HG02943 (cell line): ENCODE data around the gene RCCD1.

Experiments
- ATAC-seq: cut with Tn5 transposase; IDR thresholded peaks from one replicate; pipeline ENCODE4 v1.9.1; 2021; ENCODE audit warnings: mild to moderate bottlenecking, low read depth, moderate library complexity; ENCODE audit not compliant: unreplicated experiment

Gene RCCD1

DNA sequence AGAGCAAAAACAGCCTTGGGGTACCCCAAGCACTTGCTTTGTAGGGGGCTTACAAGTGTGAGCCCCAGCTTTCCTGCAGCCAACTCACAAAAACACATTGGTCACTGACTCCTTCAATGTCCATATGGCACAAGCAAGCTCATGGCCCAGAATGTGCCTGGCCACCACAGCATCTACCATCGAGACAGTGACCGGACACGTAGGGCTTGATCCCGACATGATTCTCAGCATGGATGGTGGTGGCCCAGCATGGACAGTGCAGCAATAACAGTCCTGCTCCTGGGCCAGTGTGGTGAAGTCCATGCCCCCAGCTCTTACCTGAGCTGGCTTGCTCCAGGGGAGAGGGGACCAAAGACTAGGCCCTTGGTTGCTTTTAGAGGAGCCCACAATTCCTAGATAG, 13.6 kb upstream of the RCCD1 start:
- ATAC-seq = no peak

DNA sequence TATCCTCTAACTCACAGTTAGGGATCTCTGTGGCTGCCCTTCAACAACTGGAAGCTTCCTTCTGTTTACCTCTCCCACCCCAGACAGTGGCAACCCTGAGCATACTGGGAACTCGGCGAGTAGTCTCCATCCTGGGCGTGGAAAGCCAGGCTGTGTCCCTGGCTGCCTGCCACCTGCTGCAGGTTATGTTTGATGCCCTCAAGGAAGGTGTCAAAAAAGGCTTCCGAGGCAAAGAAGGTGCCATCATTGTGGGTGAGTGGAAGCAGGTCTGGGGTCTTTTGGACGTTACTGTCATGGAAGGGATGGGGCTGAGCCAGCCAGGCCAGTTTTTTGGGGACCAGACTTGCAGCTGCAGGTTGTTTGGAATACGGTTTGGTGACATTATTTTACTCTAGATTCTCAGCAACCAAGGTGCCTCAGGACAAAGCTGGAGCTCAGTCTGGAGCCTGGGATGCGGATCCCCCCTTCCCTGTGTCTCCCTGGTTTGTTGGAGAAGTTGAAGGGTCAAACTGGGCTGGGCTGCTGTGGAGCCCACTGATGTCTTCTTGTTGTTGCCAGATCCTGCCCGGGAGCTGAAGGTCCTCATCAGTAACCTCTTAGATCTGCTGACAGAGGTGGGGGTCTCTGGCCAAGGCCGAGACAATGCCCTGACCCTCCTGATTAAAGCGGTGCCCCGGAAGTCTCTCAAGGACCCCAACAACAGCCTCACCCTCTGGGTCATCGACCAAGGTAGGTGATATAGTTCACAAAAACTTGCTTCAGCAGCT, 12.1 kb upstream of the RCCD1 start:
- no peak for ATAC-seq

- ATAC-seq = no peak
Measured at GRCh38 chr15:90945091-90945490, 9.6 kb upstream of the RCCD1 start.

DNA sequence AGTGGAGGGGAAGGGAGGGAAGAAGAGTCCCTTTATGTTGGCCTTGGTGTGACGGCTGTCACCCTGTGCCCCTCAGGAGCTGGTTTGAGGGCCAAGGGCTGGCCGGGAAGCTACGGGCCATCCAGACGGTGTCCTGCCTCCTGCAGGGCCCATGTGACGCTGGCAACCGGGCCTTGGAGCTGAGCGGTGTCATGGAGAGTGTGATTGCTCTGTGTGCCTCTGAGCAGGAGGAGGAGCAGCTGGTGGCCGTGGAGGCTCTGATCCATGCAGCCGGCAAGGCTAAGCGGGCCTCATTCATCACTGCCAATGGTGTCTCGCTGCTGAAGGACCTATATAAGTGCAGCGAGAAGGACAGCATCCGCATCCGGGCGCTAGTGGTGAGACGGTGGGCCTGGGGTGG, 8.1 kb upstream of the RCCD1 start:
- no peak for ATAC-seq

DNA sequence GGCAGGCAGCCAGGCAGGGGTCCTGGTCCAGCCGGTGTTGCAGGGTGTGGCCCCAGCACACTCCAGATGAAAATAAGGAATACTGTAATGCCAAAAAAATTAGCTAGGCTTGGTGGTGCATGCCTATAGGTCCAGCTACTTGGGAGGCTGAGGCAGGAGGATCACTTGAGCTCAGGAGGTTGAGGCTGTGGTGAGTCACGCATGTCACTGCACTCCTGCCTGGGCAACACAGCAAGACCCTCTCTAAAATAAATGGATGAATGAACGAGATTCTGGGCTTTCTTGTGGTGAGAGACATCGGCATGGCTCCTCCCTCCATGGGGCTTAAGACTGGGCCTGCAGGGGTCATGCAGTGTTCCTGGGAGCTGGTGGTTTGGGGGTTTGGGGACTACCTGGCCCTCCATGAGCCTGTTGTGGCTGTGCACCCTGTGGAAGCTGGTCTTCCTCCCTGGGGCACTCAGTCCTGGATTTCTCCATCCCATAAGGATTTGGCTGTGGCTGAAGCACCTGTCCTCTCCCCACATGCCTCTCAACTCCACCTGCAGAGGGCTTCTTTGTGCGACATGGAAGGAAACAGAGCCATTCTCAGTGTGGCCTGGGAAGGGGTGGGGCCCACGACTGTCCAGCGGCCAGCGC, 7.6 kb upstream of the RCCD1 start:
- ATAC-seq = no peak

- no peak for ATAC-seq
Measured at GRCh38 chr15:90947577-90948357, 6.9 kb upstream of the RCCD1 start.

DNA sequence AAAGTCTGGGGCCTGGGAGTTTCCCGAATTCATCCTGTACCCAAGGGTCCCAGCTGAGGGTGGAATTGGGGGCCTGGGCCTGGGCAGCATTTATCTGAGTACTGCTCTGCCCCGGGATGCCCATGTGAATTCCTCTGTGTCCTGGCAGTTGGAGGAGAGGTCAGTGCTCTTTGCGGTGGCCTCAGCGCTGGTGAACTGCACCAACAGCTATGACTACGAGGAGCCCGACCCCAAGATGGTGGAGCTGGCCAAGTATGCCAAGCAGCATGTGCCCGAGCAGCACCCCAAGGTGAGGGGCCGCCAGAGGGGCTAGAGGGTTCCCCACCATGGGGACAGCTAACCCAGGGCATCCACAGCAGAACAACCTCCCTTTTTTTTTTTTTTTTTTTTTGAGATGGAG, 6.2 kb upstream of the RCCD1 start:
- no peak for ATAC-seq

GRCh38 chr15:90949979-90950675, 4.6 kb upstream of the RCCD1 start:
- ATAC-seq = no peak

GRCh38 chr15:90950676-90951075, 4.0 kb upstream of the RCCD1 start:
- no peak for ATAC-seq

GRCh38 chr15:90952901-90953677, 1.6 kb upstream of the RCCD1 start:
- ATAC-seq = no peak

- ATAC-seq = no peak
Measured at GRCh38 chr15:90953947-90954711, 555 bp upstream of the RCCD1 start.

- no peak for ATAC-seq
Measured at GRCh38 chr15:90955624-90956273, 1.1 kb downstream of the RCCD1 start.

GRCh38 chr15:90956274-90957030, 1.8 kb downstream of the RCCD1 start:
- ATAC-seq = no peak

- no peak for ATAC-seq
Measured at GRCh38 chr15:90957031-90957790, 2.5 kb downstream of the RCCD1 start.

DNA sequence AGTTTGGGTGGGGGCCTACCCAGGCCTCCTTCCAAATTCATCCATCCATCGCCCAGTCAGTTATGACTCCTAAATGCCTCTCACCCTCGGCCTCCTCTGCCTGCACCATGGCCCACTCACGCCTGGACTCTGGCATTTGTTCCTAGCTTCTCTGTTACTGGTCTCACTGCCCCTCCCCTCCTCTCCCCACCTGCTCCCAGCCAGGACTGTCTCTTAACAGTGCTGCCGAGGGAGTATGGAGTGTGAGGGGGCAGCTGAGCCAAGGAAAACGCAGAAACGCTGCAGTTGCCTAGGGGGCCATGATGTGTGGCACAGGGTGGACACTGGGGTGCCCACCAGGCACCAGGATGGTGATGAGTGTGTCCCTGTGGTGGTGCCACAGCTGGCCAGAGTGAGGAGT, 3.1 kb downstream of the RCCD1 start:
- no peak for ATAC-seq

GRCh38 chr15:90959028-90959595, 4.4 kb downstream of the RCCD1 start:
- ATAC-seq = no peak

GRCh38 chr15:90959894-90960293, 5.2 kb downstream of the RCCD1 start:
- no peak for ATAC-seq
